GM12874 (cell line): ENCODE data around the gene RFC1.

Source experiments
- TF ChIP-seq, protein P1 (sequence below): IDR thresholded peaks from 2 replicates; pipeline ENCODE4 v1.5.1; 2011; ENCODE audit warnings: low read depth, mild to moderate bottlenecking, control low read depth, low read length, moderate library complexity; ENCODE audit not compliant: insufficient read depth

The RFC1 gene

GRCh38 chr4:39362827-39363226, 3.3 kb downstream of the RFC1 start:
- TF ChIP-seq, protein P1, sequence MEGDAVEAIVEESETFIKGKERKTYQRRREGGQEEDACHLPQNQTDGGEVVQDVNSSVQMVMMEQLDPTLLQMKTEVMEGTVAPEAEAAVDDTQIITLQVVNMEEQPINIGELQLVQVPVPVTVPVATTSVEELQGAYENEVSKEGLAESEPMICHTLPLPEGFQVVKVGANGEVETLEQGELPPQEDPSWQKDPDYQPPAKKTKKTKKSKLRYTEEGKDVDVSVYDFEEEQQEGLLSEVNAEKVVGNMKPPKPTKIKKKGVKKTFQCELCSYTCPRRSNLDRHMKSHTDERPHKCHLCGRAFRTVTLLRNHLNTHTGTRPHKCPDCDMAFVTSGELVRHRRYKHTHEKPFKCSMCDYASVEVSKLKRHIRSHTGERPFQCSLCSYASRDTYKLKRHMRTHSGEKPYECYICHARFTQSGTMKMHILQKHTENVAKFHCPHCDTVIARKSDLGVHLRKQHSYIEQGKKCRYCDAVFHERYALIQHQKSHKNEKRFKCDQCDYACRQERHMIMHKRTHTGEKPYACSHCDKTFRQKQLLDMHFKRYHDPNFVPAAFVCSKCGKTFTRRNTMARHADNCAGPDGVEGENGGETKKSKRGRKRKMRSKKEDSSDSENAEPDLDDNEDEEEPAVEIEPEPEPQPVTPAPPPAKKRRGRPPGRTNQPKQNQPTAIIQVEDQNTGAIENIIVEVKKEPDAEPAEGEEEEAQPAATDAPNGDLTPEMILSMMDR = no peak

GRCh38 chr4:39357002-39357401, 9.2 kb downstream of the RFC1 start:
- TF ChIP-seq, protein P1 = no peak

GRCh38 chr4:39354254-39354552, 12.0 kb downstream of the RFC1 start:
- TF ChIP-seq, protein P1 = no peak

DNA sequence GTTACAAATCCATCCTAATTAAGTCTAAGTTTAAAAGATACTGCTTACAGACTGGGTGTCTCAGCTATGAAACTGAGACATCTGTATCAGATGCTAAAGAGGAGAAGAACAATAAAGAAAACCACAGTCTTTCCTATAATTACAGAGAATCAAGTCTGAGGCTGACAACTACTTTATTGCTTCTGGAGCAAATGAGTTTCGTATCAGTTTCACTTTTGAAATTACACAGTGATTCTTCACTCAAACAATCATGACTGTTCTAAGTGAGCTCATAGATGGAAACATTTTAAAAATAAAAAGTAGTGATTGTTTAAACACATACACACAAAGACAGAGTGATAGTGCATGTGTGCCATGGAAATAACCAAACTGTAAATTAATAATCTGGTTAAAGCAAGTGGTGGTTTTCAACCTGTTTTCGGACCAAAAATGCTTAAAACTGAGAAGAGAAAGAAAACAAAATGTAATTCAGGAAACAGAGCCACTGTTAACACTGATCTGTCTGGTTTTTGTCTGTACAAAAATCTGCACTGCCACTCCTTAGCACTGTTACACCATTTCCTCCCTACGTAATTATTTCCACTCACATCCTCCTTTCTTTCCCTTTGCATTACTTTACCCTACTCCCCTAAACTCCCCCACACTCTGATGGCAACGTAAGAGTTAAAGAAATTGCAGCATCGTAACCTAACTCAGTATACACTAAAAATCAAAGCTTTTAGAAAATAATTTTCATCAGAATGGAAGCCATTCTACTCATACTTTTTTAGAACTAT, 12.5 kb downstream of the RFC1 start:
- TF ChIP-seq, protein P1 = no peak

DNA sequence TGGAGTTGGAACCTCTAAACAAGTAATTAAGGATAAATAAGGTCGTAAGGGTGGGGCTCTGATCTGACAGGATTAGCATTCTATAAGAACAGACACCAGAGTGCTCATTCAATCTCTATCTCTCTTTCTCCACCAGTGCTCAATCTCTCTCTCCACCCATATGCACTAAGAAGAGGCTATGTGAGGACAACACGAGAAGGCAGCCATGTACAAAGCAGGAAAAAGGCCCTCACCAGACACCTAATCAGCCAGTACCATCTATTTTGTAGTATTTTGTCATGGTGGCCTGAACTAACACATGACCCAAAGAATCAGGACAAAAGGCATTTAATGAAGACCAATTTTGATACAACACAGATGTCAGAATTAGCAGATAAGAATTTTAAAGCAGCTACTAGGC, 16.8 kb downstream of the RFC1 start:
- TF ChIP-seq, protein P1 = no peak

GRCh38 chr4:39348371-39349315, 17.5 kb downstream of the RFC1 start:
- TF ChIP-seq, protein P1 = no peak

GRCh38 chr4:39346856-39347519, 19.2 kb downstream of the RFC1 start:
- TF ChIP-seq, protein P1 = no peak
